Measurements from ENCODE around the gene TFDP1.

TFDP1 gene

DNA sequence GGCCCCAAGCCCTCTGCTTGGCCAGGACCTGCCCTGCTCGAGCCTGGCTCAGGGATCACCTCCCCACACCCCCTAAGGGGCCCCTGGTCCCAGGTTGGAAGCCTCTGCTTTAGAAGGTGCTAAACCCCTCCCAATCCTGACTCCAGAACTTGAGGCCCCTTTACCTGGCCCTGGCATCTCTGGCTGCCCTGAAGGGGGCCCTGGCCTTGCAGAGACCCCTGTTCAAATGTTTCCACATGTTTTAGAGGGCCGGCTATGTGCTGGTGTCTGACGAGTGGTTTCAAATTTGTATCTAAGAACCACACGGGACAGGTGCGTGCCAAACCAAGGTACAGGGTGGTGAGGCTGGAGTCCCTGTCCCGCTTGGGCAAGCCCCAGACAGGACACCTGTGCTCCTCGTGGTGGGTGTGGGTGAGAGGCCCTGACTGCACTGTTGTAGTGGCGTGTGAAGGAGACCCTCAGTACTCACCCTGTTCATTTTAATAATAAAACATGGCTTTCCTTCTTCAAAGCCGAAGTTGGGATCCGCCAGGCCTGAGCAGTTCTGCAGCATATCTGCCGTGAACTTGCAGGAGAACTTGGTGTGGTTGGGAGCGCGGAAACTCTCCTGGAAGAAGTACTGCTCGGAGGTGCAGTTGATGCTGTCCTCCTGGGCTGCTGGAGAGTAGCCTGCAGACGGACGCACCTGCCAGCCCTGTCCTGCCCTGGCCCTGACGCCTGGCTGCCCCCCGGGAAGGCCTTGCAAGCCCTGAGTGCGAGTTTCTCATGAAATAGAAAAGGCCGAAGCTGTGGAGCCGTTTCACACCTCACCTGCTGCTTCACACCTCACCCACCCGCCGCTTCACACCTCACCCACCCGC is 68.1 kb downstream of the TFDP1 start:
- Histone ChIP-seq H3K79me2 (ENCODE audit: insufficient read depth, low read length) (no peaks in the 10 kb centered on the region), H3K4me3 (ENCODE audit: insufficient read depth, low read length, poor library complexity, severe bottlenecking) (no peak overlapping the region), H4K20me1 (ENCODE audit: low read depth, low read length) (no peaks in the 10 kb centered on the region), H3K9me2 (replicated peaks; ENCODE audit: insufficient read depth, low read length) (no peaks in the 10 kb centered on the region), H3F3A (ENCODE audit: insufficient read depth) (no peaks in the 10 kb centered on the region; the same call in 1 of the 2 replicates), H3K9ac (ENCODE audit: low read length) (no peak overlapping the region), H2AFZ (ENCODE audit: low read depth, low read length, severe bottlenecking) (no peak overlapping the region), H3K36me3 (ENCODE audit: low read length) (no peaks in the 10 kb centered on the region), H3K27ac (ENCODE audit: low read depth, low read length) (peak overlapping the region; percentile 50), H3K9me3 (ENCODE audit: insufficient read depth, low read length) (no peaks in the 10 kb centered on the region), H3K27me3 (ENCODE audit: low read length) (no peaks in the 10 kb centered on the region), H3K4me2 (ENCODE audit: low read depth, low read length, poor library complexity, severe bottlenecking) (no peak overlapping the region)
- TF ChIP-seq EZH2phosphoT487 (conservative IDR thresholded peaks at IDR 0.05; ENCODE audit: low read length), result no peak
- TF ChIP-seq CTCF (IDR thresholded peaks at IDR 0.05; ENCODE audit: insufficient read depth, low read length, poor library complexity, severe bottlenecking), result no peak

DNA sequence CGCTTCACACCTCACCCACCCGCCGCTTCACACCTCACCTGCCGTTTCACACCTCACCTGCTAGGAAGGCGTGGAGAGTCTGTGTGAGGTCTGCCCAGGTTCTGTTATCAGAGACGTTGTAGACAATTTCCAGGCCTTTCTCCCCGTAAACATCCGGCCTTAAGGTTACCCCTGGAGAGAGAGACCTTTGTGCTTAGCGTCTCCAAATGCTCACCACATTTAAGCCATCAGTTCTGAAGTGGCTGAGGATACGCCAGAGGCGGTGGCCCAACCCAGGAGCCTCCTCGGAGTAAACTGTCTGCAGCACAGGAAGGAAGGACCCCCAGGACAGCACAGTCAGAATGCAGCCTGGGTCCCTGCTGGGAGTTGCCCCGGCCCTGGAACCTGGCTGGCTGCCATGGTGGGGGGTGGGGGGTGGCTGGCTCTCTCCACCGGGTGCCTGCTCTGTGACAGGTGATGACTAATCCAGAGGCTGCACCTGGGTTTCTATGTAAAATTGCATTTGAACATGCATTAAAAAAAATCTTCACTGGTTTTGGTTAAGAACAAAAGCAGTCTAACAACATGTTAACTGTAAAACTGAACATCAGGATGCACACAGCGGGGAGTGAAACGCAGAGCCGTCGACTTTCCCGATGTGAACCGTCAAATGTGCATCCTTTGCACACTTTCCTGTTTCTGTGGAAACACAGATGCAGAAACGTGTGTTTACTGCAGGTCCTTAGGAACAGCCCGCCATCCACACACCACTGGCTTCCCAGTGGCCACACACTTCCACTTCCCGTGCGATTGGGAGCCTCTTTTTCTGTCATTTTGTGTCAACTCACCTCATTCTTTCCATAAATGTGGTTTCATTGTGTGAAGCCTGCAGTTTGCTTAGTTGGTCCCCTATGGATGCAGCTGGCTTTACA is 69.0 kb downstream of the TFDP1 start:
- H4K20me1 ChIP-seq (ENCODE audit: low read depth, low read length), result no peaks in the 10 kb centered on the region
- H3K4me2 ChIP-seq (ENCODE audit: low read depth, low read length, poor library complexity, severe bottlenecking), result no peak overlapping the region
- TF ChIP-seq EZH2phosphoT487 (conservative IDR thresholded peaks at IDR 0.05; ENCODE audit: low read length) (no peak), CTCF (IDR thresholded peaks at IDR 0.05; ENCODE audit: insufficient read depth, low read length, poor library complexity, severe bottlenecking) (no peak)
- H2AFZ ChIP-seq (ENCODE audit: low read depth, low read length, severe bottlenecking), result no peak overlapping the region
- H3K9me2 ChIP-seq (replicated peaks; ENCODE audit: insufficient read depth, low read length), result no peaks in the 10 kb centered on the region
- peak overlapping the region; percentile 49 for H3K27ac ChIP-seq (ENCODE audit: low read depth, low read length)
- no peaks in the 10 kb centered on the region for H3K9me3 ChIP-seq (ENCODE audit: insufficient read depth, low read length)
- no peaks in the 10 kb centered on the region for H3K36me3 ChIP-seq (ENCODE audit: low read length)
- H3K27me3 ChIP-seq (ENCODE audit: low read length), result no peaks in the 10 kb centered on the region
- H3F3A ChIP-seq (ENCODE audit: insufficient read depth), result no peaks in the 10 kb centered on the region; the same call in 1 of the 2 replicates
- H3K9ac ChIP-seq (ENCODE audit: low read length), result no peak overlapping the region
- no peaks in the 10 kb centered on the region for H3K79me2 ChIP-seq (ENCODE audit: insufficient read depth, low read length)
- H3K4me3 ChIP-seq (ENCODE audit: insufficient read depth, low read length, poor library complexity, severe bottlenecking), result no peak overlapping the region

- Histone ChIP-seq H4K20me1 (ENCODE audit: low read depth, low read length) (no peaks in the 10 kb centered on the region), H3K4me3 (ENCODE audit: insufficient read depth, low read length, poor library complexity, severe bottlenecking) (no peak overlapping the region), H3K9ac (ENCODE audit: low read length) (no peak overlapping the region), H3K4me2 (ENCODE audit: low read depth, low read length, poor library complexity, severe bottlenecking) (no peak overlapping the region), H3K79me2 (ENCODE audit: insufficient read depth, low read length) (no peaks in the 10 kb centered on the region), H3K9me3 (ENCODE audit: insufficient read depth, low read length) (no peaks in the 10 kb centered on the region), H3K27me3 (ENCODE audit: low read length) (no peaks in the 10 kb centered on the region), H3K27ac (ENCODE audit: low read depth, low read length) (peak overlapping the region; percentile 17; the same call in 1 of the 2 replicates), H3F3A (ENCODE audit: insufficient read depth) (no peaks in the 10 kb centered on the region; the same call in 1 of the 2 replicates), H3K36me3 (ENCODE audit: low read length) (no peaks in the 10 kb centered on the region), H2AFZ (ENCODE audit: low read depth, low read length, severe bottlenecking) (no peak overlapping the region), H3K9me2 (replicated peaks; ENCODE audit: insufficient read depth, low read length) (no peaks in the 10 kb centered on the region)
- TF ChIP-seq CTCF (IDR thresholded peaks at IDR 0.05; ENCODE audit: insufficient read depth, low read length, poor library complexity, severe bottlenecking) (no peak), EZH2phosphoT487 (conservative IDR thresholded peaks at IDR 0.05; ENCODE audit: low read length) (no peak)
Observed at GRCh38 chr13:113654175-113654560, 69.6 kb downstream of the TFDP1 start.
